Measurements from ENCODE around the gene LNPEP.
A peak's percentile ranks its signal among the peaks of the same experiment; 100 is the strongest.

LNPEP gene

DNA sequence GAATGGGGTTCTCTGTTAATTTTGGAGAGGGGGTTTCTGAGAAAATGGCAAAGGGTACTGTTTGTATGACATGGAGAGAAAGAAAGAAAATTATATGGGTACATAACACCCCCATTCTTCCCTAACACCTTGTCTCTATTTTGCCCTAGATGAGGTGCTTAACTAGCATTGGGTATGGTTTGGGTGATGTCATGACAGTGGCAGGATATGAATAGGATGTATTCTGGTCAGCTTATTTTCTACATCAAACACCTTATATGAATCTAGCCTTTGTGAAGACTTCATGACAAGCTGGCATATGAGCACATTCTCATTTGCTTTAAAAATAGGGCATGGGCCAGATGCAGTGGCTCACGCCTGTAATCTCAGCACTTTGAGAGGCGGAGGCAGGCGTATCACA lies 58.6 kb downstream of the LNPEP start:
- Histone ChIP-seq H3K9me2 (replicated peaks; ENCODE audit: insufficient read depth, low read length) (no peaks in the 10 kb centered on the region), H3F3A (ENCODE audit: insufficient read depth) (peaks cover 35% of the 10 kb centered on the region), H3K4me2 (ENCODE audit: low read depth, low read length, poor library complexity, severe bottlenecking) (no peak overlapping the region), H3K36me3 (ENCODE audit: low read length) (peaks cover 89% of the 10 kb centered on the region), H3K4me3 (ENCODE audit: insufficient read depth, low read length, poor library complexity, severe bottlenecking) (no peak overlapping the region), H3K79me2 (ENCODE audit: insufficient read depth, low read length) (peaks cover 34% of the 10 kb centered on the region), H3K9ac (ENCODE audit: low read length) (no peak overlapping the region), H3K9me3 (ENCODE audit: insufficient read depth, low read length) (no peaks in the 10 kb centered on the region), H3K27ac (ENCODE audit: low read depth, low read length) (no peak overlapping the region), H2AFZ (ENCODE audit: low read depth, low read length, severe bottlenecking) (no peak overlapping the region), H4K20me1 (ENCODE audit: low read depth, low read length) (peaks cover 15% of the 10 kb centered on the region), H3K27me3 (ENCODE audit: low read length) (no peaks in the 10 kb centered on the region)
- no peak for TF ChIP-seq EZH2phosphoT487 (conservative IDR thresholded peaks at IDR 0.05; ENCODE audit: low read length)
- TF ChIP-seq, protein P1, sequence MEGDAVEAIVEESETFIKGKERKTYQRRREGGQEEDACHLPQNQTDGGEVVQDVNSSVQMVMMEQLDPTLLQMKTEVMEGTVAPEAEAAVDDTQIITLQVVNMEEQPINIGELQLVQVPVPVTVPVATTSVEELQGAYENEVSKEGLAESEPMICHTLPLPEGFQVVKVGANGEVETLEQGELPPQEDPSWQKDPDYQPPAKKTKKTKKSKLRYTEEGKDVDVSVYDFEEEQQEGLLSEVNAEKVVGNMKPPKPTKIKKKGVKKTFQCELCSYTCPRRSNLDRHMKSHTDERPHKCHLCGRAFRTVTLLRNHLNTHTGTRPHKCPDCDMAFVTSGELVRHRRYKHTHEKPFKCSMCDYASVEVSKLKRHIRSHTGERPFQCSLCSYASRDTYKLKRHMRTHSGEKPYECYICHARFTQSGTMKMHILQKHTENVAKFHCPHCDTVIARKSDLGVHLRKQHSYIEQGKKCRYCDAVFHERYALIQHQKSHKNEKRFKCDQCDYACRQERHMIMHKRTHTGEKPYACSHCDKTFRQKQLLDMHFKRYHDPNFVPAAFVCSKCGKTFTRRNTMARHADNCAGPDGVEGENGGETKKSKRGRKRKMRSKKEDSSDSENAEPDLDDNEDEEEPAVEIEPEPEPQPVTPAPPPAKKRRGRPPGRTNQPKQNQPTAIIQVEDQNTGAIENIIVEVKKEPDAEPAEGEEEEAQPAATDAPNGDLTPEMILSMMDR (IDR thresholded peaks at IDR 0.05; ENCODE audit: insufficient read depth, low read length, poor library complexity, severe bottlenecking) = no peak

DNA sequence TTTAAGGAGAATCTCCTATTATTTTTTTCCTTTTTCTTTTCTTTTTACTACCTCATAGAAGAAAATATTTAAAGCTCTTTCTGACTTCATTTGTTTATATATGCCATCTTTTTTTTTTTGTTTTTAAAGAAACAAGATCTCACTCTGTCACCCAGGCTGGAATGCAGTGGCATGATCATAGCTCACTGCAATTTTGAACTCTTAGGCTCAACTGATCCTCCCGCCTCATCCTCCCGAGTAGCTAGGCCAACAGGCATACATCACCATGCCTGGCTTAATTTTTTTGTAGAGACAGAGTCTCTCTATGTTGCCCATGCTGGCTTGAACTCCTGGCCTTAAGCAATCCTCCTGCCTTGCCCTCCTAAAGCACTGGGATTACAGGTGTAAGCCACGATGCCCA lies 59.5 kb downstream of the LNPEP start:
- no peak overlapping the region for H3K4me3 ChIP-seq (ENCODE audit: insufficient read depth, low read length, poor library complexity, severe bottlenecking)
- no peak for TF ChIP-seq EZH2phosphoT487 (conservative IDR thresholded peaks at IDR 0.05; ENCODE audit: low read length)
- TF ChIP-seq, protein P1 (IDR thresholded peaks at IDR 0.05; ENCODE audit: insufficient read depth, low read length, poor library complexity, severe bottlenecking) = no peak
- H2AFZ ChIP-seq (ENCODE audit: low read depth, low read length, severe bottlenecking) = no peak overlapping the region
- no peak overlapping the region for H3K9ac ChIP-seq (ENCODE audit: low read length)
- no peak overlapping the region for H3K27ac ChIP-seq (ENCODE audit: low read depth, low read length)
- no peaks in the 10 kb centered on the region for H3K9me2 ChIP-seq (replicated peaks; ENCODE audit: insufficient read depth, low read length)
- peaks cover 10% of the 10 kb centered on the region for H4K20me1 ChIP-seq (ENCODE audit: low read depth, low read length)
- H3K36me3 ChIP-seq (ENCODE audit: low read length) = peaks cover 89% of the 10 kb centered on the region
- peaks cover 27% of the 10 kb centered on the region for H3K79me2 ChIP-seq (ENCODE audit: insufficient read depth, low read length)
- no peaks in the 10 kb centered on the region for H3K9me3 ChIP-seq (ENCODE audit: insufficient read depth, low read length)
- no peaks in the 10 kb centered on the region for H3K27me3 ChIP-seq (ENCODE audit: low read length)
- H3F3A ChIP-seq (ENCODE audit: insufficient read depth) = peaks cover 37% of the 10 kb centered on the region
- H3K4me2 ChIP-seq (ENCODE audit: low read depth, low read length, poor library complexity, severe bottlenecking) = no peak overlapping the region

DNA sequence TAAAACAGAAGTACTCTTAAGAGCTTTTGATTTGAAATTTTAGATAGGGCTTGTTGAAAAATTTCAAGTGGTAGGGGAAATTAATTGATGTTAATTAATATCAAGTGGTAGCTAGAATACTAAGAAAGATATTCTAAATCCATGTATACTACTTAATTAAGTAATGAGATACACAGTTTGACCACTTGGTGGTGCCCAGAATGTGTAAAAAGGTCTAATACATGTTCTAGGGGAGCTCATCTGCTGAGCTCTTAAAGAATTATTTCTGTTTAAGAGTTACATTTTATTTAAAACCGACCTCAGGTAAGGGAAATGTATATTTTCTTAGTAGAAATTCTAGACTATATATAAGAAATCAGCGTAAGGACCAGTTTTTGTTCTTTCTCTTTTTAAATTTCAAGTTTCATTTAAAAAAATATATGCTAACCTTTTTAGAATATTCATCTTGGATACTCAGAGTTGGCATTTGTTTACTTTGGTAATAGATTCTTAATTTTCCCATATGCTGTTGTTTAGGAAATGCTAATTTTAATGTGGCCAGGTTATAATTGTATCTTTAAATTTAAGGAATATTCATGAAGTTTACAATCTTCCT lies 61.5 kb downstream of the LNPEP start:
- no peak overlapping the region for H3K9ac ChIP-seq (ENCODE audit: low read length)
- peaks cover 13% of the 10 kb centered on the region for H3K79me2 ChIP-seq (ENCODE audit: insufficient read depth, low read length)
- peaks cover 37% of the 10 kb centered on the region for H3F3A ChIP-seq (ENCODE audit: insufficient read depth)
- peaks cover 7% of the 10 kb centered on the region; the same call in 1 of the 2 replicates for H4K20me1 ChIP-seq (ENCODE audit: low read depth, low read length)
- H3K4me3 ChIP-seq (ENCODE audit: insufficient read depth, low read length, poor library complexity, severe bottlenecking) = no peak overlapping the region
- H3K27me3 ChIP-seq (ENCODE audit: low read length) = no peaks in the 10 kb centered on the region
- H3K4me2 ChIP-seq (ENCODE audit: low read depth, low read length, poor library complexity, severe bottlenecking) = no peak overlapping the region
- no peak for TF ChIP-seq EZH2phosphoT487 (conservative IDR thresholded peaks at IDR 0.05; ENCODE audit: low read length)
- TF ChIP-seq, protein P1 (IDR thresholded peaks at IDR 0.05; ENCODE audit: insufficient read depth, low read length, poor library complexity, severe bottlenecking) = peak; percentile 62
- no peak overlapping the region for H2AFZ ChIP-seq (ENCODE audit: low read depth, low read length, severe bottlenecking)
- H3K27ac ChIP-seq (ENCODE audit: low read depth, low read length) = no peak overlapping the region
- H3K36me3 ChIP-seq (ENCODE audit: low read length) = peaks cover 84% of the 10 kb centered on the region
- H3K9me3 ChIP-seq (ENCODE audit: insufficient read depth, low read length) = no peaks in the 10 kb centered on the region
- no peaks in the 10 kb centered on the region for H3K9me2 ChIP-seq (replicated peaks; ENCODE audit: insufficient read depth, low read length)

All from SU-DHL-6 (cell line).